GM21367 (cell line): ENCODE results near the gene VEGFC.

ENCODE experiments used
- ATAC-seq: cut with Tn5 transposase; IDR thresholded peaks from one replicate; pipeline ENCODE4 v1.9.1; 2021; ENCODE audit not compliant: unreplicated experiment

The VEGFC gene

GRCh38 chr4:176799653-176800052 lies 6.9 kb upstream of the VEGFC start:
- no peak for ATAC-seq

- ATAC-seq: no peak
Observed at GRCh38 chr4:176798540-176798939, 5.8 kb upstream of the VEGFC start.

- no peak for ATAC-seq
Observed at GRCh38 chr4:176795441-176795840, 2.7 kb upstream of the VEGFC start.

GRCh38 chr4:176794651-176795050 lies 1.9 kb upstream of the VEGFC start:
- no peak for ATAC-seq

GRCh38 chr4:176794151-176794550 lies 1.4 kb upstream of the VEGFC start:
- ATAC-seq: no peak

GRCh38 chr4:176793060-176793605 lies 411 bp upstream of the VEGFC start:
- no peak for ATAC-seq

- no peak for ATAC-seq
Observed at GRCh38 chr4:176791591-176792325, 964 bp downstream of the VEGFC start.

- ATAC-seq: no peak
Observed at GRCh38 chr4:176790398-176790797, 2.3 kb downstream of the VEGFC start.

- peak; percentile 68 for ATAC-seq
Observed at GRCh38 chr4:176789955-176790354, 2.8 kb downstream of the VEGFC start.

- no peak for ATAC-seq
Observed at GRCh38 chr4:176788971-176789370, 3.8 kb downstream of the VEGFC start.

- ATAC-seq: no peak
Observed at GRCh38 chr4:176788248-176788647, 4.5 kb downstream of the VEGFC start.

GRCh38 chr4:176784816-176785215 lies 7.9 kb downstream of the VEGFC start:
- no peak for ATAC-seq

- ATAC-seq: no peak
Observed at GRCh38 chr4:176782794-176783193, 9.9 kb downstream of the VEGFC start.

GRCh38 chr4:176782191-176782590 lies 10.5 kb downstream of the VEGFC start:
- ATAC-seq: no peak

- no peak for ATAC-seq
Observed at GRCh38 chr4:176781739-176782100, 11.0 kb downstream of the VEGFC start.

- ATAC-seq: no peak
Observed at GRCh38 chr4:176780995-176781738, 11.6 kb downstream of the VEGFC start.

GRCh38 chr4:176779421-176779820 lies 13.3 kb downstream of the VEGFC start:
- ATAC-seq: no peak

- no peak for ATAC-seq
Observed at GRCh38 chr4:176778491-176778890, 14.2 kb downstream of the VEGFC start.

- ATAC-seq: no peak
Observed at GRCh38 chr4:176778063-176778462, 14.7 kb downstream of the VEGFC start.

GRCh38 chr4:176775338-176775737 lies 17.4 kb downstream of the VEGFC start:
- ATAC-seq: no peak

GRCh38 chr4:176774852-176775251 lies 17.9 kb downstream of the VEGFC start:
- no peak for ATAC-seq

GRCh38 chr4:176769514-176769913 lies 23.2 kb downstream of the VEGFC start:
- ATAC-seq: no peak
